Measurements from ENCODE around the gene ASB11.

DNA sequence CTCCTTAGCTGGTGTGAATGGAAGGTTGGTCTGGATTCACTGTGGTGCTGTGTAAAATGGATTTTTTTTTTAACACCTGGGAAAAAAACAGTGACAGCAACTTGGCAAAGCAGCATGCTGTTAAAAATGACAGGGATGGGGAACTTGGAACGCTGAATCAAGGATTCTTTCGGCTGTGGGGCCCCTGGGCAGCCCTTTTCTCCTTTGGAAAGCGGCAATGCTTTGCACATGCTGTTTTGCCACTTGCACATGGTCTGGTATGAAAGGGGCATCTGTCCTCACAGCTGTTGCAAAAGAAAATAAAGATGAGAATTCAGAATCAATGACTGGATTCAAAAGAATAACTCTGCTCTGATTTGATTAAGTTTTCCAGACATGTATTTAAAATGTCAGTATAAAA lies 30.5 kb upstream of the ASB11 start:
- no peak for TF ChIP-seq EZH2 (IDR thresholded peaks at IDR 0.05; ENCODE audit: low read length, unreplicated experiment)
- TF ChIP-seq, protein P1, sequence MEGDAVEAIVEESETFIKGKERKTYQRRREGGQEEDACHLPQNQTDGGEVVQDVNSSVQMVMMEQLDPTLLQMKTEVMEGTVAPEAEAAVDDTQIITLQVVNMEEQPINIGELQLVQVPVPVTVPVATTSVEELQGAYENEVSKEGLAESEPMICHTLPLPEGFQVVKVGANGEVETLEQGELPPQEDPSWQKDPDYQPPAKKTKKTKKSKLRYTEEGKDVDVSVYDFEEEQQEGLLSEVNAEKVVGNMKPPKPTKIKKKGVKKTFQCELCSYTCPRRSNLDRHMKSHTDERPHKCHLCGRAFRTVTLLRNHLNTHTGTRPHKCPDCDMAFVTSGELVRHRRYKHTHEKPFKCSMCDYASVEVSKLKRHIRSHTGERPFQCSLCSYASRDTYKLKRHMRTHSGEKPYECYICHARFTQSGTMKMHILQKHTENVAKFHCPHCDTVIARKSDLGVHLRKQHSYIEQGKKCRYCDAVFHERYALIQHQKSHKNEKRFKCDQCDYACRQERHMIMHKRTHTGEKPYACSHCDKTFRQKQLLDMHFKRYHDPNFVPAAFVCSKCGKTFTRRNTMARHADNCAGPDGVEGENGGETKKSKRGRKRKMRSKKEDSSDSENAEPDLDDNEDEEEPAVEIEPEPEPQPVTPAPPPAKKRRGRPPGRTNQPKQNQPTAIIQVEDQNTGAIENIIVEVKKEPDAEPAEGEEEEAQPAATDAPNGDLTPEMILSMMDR (conservative IDR thresholded peaks at IDR 0.05; ENCODE audit: low read depth, low read length) = no peak
